Measurements from ENCODE around the gene MUC6.
"Not testable (repeated sequence)": the region's sequence is repeated elsewhere in the genome, so short reads cannot be mapped to it uniquely, and the experiment has no call there.

MUC6 gene

DNA sequence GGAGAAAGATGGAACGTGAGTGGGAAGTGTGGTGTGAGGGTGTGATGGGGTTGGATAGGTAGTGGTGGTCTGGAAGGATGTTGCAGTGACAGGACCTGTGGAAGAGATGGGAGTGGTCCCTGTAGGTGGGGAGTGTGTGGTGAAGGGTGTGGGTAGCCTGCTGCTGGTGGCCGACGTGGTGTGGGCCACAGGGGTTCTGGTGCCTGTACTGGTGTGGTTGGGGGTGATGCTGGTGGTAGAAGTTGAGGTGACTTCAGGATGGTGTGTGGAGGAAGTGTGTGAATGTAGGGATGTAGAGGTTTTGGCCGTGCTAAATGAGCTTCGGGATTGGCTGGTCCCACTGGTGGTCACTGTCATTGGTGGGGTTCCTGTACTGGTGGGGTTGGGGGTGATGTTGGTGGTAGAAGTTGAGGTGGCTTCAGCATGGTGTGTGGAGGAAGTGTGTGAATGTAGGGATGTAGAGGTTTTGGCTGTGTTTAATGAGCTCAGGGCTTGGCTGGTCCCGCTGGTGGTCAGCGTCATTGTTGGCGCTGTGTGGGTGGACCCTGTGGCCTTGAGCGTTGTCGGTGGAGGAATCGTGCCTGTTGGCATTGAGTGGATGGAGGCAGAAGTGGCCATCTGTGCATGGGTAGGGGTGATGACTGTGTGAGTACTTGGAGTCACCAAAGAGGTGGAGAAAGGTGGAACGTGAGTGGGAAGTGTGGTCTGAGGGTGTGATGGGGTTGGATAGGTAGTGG, 19.1 kb downstream of the MUC6 start:
- Histone ChIP-seq H3K36me3 (ENCODE audit: control insufficient read depth, insufficient read depth, low read length) (no peaks in the 10 kb centered on the region), H3K4me3 (replicated peaks; ENCODE audit: low read depth, low read length) (no peak overlapping the region), H3K27me3 (replicated peaks; ENCODE audit: control insufficient read depth, insufficient read depth, low read length) (no peaks in the 10 kb centered on the region)
- no peak for DNase-seq (ENCODE audit: extremely low read depth, insufficient read length)
- TF ChIP-seq, protein P1, sequence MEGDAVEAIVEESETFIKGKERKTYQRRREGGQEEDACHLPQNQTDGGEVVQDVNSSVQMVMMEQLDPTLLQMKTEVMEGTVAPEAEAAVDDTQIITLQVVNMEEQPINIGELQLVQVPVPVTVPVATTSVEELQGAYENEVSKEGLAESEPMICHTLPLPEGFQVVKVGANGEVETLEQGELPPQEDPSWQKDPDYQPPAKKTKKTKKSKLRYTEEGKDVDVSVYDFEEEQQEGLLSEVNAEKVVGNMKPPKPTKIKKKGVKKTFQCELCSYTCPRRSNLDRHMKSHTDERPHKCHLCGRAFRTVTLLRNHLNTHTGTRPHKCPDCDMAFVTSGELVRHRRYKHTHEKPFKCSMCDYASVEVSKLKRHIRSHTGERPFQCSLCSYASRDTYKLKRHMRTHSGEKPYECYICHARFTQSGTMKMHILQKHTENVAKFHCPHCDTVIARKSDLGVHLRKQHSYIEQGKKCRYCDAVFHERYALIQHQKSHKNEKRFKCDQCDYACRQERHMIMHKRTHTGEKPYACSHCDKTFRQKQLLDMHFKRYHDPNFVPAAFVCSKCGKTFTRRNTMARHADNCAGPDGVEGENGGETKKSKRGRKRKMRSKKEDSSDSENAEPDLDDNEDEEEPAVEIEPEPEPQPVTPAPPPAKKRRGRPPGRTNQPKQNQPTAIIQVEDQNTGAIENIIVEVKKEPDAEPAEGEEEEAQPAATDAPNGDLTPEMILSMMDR (IDR thresholded peaks at IDR 0.05; ENCODE audit: insufficient read depth, low read length, poor library complexity, severe bottlenecking), result no peak

- DNase-seq (ENCODE audit: extremely low read depth, insufficient read length); H3K36me3 ChIP-seq (ENCODE audit: control insufficient read depth, insufficient read depth, low read length); H3K27me3 ChIP-seq (replicated peaks; ENCODE audit: control insufficient read depth, insufficient read depth, low read length); H3K4me3 ChIP-seq (replicated peaks; ENCODE audit: low read depth, low read length): not testable (repeated sequence)
These were observed 19.9 kb downstream of the MUC6 start for GRCh38 chr11:1016610-1017126.

- TF ChIP-seq, protein P1 (IDR thresholded peaks at IDR 0.05; ENCODE audit: insufficient read depth, low read length, poor library complexity, severe bottlenecking), result no peak
- H3K4me3 ChIP-seq (replicated peaks; ENCODE audit: low read depth, low read length), result no peak overlapping the region
- no peak for DNase-seq (ENCODE audit: extremely low read depth, insufficient read length)
- H3K36me3 ChIP-seq (ENCODE audit: control insufficient read depth, insufficient read depth, low read length), result peaks cover 8% of the 10 kb centered on the region
- H3K27me3 ChIP-seq (replicated peaks; ENCODE audit: control insufficient read depth, insufficient read depth, low read length), result no peaks in the 10 kb centered on the region
These were observed 20.5 kb downstream of the MUC6 start for GRCh38 chr11:1015826-1016545.

GRCh38 chr11:1015064-1015463, 21.5 kb downstream of the MUC6 start:
- TF ChIP-seq, protein P1 (IDR thresholded peaks at IDR 0.05; ENCODE audit: insufficient read depth, low read length, poor library complexity, severe bottlenecking), result no peak
- no peaks in the 10 kb centered on the region for H3K27me3 ChIP-seq (replicated peaks; ENCODE audit: control insufficient read depth, insufficient read depth, low read length)
- no peak overlapping the region for H3K4me3 ChIP-seq (replicated peaks; ENCODE audit: low read depth, low read length)
- no peak for DNase-seq (ENCODE audit: extremely low read depth, insufficient read length)
- peaks cover 14% of the 10 kb centered on the region for H3K36me3 ChIP-seq (ENCODE audit: control insufficient read depth, insufficient read depth, low read length)

DNA sequence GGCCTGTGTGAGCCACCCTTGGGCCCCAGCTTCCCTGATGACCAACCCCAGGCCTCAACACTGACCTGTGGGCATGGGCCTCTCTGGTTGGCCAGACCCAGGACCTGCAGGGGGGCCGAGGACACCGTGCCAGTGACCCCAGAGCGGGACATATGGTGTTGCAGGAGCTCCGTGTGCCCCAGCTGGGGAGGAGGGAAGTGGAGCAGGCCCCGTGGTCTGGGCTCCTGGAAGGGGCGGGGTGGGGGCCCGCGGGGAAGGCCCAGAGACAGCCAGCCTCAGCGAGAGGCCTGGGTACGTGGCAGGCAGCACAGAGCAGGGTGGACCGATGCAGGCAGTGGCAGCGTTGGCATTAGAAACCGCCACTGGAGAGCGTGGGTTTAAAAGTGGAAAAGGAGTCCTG, 22.2 kb downstream of the MUC6 start:
- H3K36me3 ChIP-seq (ENCODE audit: control insufficient read depth, insufficient read depth, low read length), result peaks cover 18% of the 10 kb centered on the region
- no peak for DNase-seq (ENCODE audit: extremely low read depth, insufficient read length)
- TF ChIP-seq, protein P1 (IDR thresholded peaks at IDR 0.05; ENCODE audit: insufficient read depth, low read length, poor library complexity, severe bottlenecking), result no peak

DNA sequence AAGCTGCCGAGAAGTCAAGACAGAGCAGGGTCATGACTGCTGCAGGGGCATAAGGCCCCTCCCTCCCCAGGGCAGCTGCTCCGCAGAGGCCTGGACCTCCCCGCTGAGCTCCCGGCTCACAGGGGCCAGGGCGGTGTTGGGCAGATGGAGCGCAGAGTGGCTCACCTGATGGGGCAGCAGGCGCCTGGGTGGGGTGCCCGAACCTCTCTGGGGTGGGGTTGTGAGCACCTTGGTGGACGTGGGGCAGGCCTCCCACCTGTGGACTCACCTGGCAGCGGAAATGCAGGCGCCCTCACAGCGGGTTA, 22.9 kb downstream of the MUC6 start:
- TF ChIP-seq, protein P1 (IDR thresholded peaks at IDR 0.05; ENCODE audit: insufficient read depth, low read length, poor library complexity, severe bottlenecking), result no peak
- DNase-seq (ENCODE audit: extremely low read depth, insufficient read length), result no peak
- Histone ChIP-seq H3K27me3 (replicated peaks; ENCODE audit: control insufficient read depth, insufficient read depth, low read length) (no peaks in the 10 kb centered on the region), H3K4me3 (replicated peaks; ENCODE audit: low read depth, low read length) (no peak overlapping the region), H3K36me3 (ENCODE audit: control insufficient read depth, insufficient read depth, low read length) (peaks cover 18% of the 10 kb centered on the region)

More for the DNA sequence above, 22.2 kb downstream of the MUC6 start:
- H3K27me3 ChIP-seq (replicated peaks; ENCODE audit: control insufficient read depth, insufficient read depth, low read length), result no peaks in the 10 kb centered on the region
- no peak overlapping the region for H3K4me3 ChIP-seq (replicated peaks; ENCODE audit: low read depth, low read length)

Measured in GM06990 (cell line).